ENCODE data around the gene CFAP299.

DNA sequence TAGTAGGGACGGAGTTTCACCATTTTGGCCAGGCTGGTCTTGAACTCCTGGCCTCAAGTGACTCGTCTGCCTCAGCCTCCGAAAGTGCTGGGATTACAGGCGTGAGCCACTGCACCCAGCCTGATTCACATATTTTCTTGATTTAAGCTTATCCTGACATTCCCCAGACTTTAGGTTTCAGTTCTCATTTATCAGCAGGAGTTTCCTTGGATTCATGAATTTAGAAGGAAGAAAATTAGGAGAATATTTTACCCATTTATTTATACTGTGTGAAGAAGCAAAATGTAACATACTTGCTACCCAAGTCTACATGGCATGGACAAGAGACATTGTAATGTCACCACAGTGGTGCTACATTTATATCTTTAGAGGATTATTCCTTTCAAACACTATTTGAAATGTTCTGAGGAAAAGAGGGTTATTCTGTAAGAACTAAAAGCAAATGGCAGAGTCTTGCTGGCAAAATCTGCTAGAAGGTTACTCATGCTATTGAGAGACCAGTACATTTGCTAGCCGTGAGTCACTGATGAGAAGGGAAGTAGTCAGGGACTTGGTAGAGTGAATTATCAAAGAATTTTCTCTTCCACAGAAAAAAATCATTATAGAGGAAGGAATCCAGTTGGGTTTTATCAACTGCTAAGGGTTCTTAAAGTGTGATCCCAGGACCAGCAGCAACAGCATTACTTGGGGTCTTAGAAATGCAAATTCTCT is 26.1 kb upstream of the CFAP299 start:
- TF ChIP-seq, protein P1, sequence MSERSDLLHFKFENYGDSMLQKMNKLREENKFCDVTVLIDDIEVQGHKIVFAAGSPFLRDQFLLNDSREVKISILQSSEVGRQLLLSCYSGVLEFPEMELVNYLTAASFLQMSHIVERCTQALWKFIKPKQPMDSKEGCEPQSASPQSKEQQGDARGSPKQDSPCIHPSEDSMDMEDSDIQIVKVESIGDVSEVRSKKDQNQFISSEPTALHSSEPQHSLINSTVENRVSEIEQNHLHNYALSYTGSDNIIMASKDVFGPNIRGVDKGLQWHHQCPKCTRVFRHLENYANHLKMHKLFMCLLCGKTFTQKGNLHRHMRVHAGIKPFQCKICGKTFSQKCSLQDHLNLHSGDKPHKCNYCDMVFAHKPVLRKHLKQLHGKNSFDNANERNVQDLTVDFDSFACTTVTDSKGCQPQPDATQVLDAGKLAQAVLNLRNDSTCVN (CRISPR knock-in tag; IDR thresholded peaks at IDR 0.05; ENCODE audit: borderline replicate concordance), result no peak
- TF ChIP-seq TCF7L2 (IDR thresholded peaks at IDR 0.05; ENCODE audit: low read depth, low read length) (no peak), ZNF879 (CRISPR knock-in tag; IDR thresholded peaks at IDR 0.05) (no peak)

All from HepG2 (cell line).